HepG2 (cell line): ENCODE measurements around the gene CKB. TPM values are rescaled to one million over a fixed set of nuclear protein-coding genes. Genes with fewer than 3 reads are reported as not detected.

ENCODE experiments used
- FOXK1 ChIP-seq: sonication (generic); formaldehyde crosslinking; IDR thresholded peaks from 2 replicates; pipeline ENCODE4 v1.4.0; 2020; ENCODE audit warnings: low read depth, missing genetic modification reagents, borderline replicate concordance
- IKZF1 ChIP-seq: fragments of 450-650 bp; IDR thresholded peaks from 2 replicates; pipeline ENCODE4 v1.7.1; 2016
- POLR2AphosphoS2 ChIP-seq: IDR thresholded peaks from 2 replicates; pipeline ENCODE4 v1.6.1; 2011; ENCODE audit warnings: low read depth, low read length, improper control_type of control experiment
- SP1 ChIP-seq, 2 experiments: fragments of 450-650 bp in 1 of 2; sonication (generic) in 1 of 2; formaldehyde crosslinking in 1 of 2; IDR thresholded peaks; 2 replicates each; pipeline versions ENCODE4 v1.4.0 to v1.6.1; 2016 to 2020; ENCODE audit warnings: missing genetic modification reagents in 1 of 2
- SP140L ChIP-seq: sonication (generic); formaldehyde crosslinking; IDR thresholded peaks from 2 replicates; pipeline ENCODE4 v1.4.0; 2020; ENCODE audit warnings: missing genetic modification reagents, borderline replicate concordance
- SP4 ChIP-seq: sonication (generic); formaldehyde crosslinking; IDR thresholded peaks from 2 replicates; pipeline ENCODE4 v1.8.1; 2023; ENCODE audit warnings: mild to moderate bottlenecking, missing genetic modification reagents
- SRSF1 ChIP-seq: fragments of 200-400 bp; formaldehyde crosslinking; optimal IDR thresholded peaks from 2 replicates; pipeline ENCODE3; 2017; ENCODE audit warnings: mild to moderate bottlenecking, low read depth, low read length, moderate library complexity
- U2AF2 ChIP-seq: fragments of 200-400 bp; formaldehyde crosslinking; IDR thresholded peaks from 2 replicates; pipeline ENCODE4 v1.6.1; 2017; ENCODE audit warnings: low read depth, mild to moderate bottlenecking, low read length
- ZFP41 ChIP-seq: sonication (generic); formaldehyde crosslinking; IDR thresholded peaks from 2 replicates; pipeline ENCODE4 v1.4.0; 2020; ENCODE audit warnings: mild to moderate bottlenecking, missing genetic modification reagents, borderline replicate concordance
- ZNF367 ChIP-seq: sonication (generic); formaldehyde crosslinking; IDR thresholded peaks from 2 replicates; pipeline ENCODE4 v1.4.0; 2020; ENCODE audit warnings: missing genetic modification reagents, borderline replicate concordance
- ZNF761 ChIP-seq: sonication (generic); formaldehyde crosslinking; conservative IDR thresholded peaks from 2 replicates; pipeline ENCODE4 v1.4.0; 2020; ENCODE audit warnings: mild to moderate bottlenecking, missing genetic modification reagents
- polyA plus RNA-seq, 8 experiments: library from polyadenylated mRNA; depleted of rRNA in 3 of 8; stranded (reverse) in 7 of 8; unstranded in 1 of 8; fragments of >200 nt; fragmentation: Illumina TruSeq in 4 of 8; extraction: Trizol in 4 of 8; gene quantifications; 2 replicates each; pipeline versions ENCODE4 v1.2.1 to v1.2.3, GENCODE V29; 2011 to 2016; ENCODE audit warnings: low read depth in 4 of 8, missing spikeins in 1 of 8, mixed read lengths in 1 of 8; ENCODE audit not compliant: insufficient read depth in 1 of 8
- total RNA-seq, 5 experiments: library from RNA; depleted of rRNA; stranded (reverse); fragments of >200 nt; fragmentation: Illumina TruSeq; extraction: Trizol; gene quantifications; 2 replicates each; pipeline ENCODE4 v1.2.3, GENCODE V29; 2016; ENCODE audit warnings: low read depth in 1 of 5
- TF ChIP-seq, protein P1 (sequence below), 2 experiments: fragments of 450-650 bp in 1 of 2; sonication (generic) in 1 of 2; formaldehyde crosslinking in 1 of 2; IDR thresholded peaks; 2 replicates each; pipeline versions ENCODE4 v1.6.1 to v1.8.0; 2016 to 2022; ENCODE audit warnings: antibody characterized with exemption in 1 of 2, mild to moderate bottlenecking in 1 of 2, missing genetic modification reagents in 1 of 2
- TF ChIP-seq, protein P2 (sequence below): sonication (generic); formaldehyde crosslinking; IDR thresholded peaks from 2 replicates; pipeline ENCODE4 v1.5.0; 2020; ENCODE audit warnings: mild to moderate bottlenecking, missing genetic modification reagents
- TF ChIP-seq, protein P3 (sequence below): sonication (generic); formaldehyde crosslinking; IDR thresholded peaks from 2 replicates; pipeline ENCODE4 v1.4.0; 2020; ENCODE audit warnings: missing genetic modification reagents, borderline replicate concordance

Gene CKB
- total and polyA plus RNA-seq, 2 of the 13 experiments (the other 11 are each of a cell fraction or from before 2014, with no cell fraction given): 82.3 to 217 TPM

DNA sequence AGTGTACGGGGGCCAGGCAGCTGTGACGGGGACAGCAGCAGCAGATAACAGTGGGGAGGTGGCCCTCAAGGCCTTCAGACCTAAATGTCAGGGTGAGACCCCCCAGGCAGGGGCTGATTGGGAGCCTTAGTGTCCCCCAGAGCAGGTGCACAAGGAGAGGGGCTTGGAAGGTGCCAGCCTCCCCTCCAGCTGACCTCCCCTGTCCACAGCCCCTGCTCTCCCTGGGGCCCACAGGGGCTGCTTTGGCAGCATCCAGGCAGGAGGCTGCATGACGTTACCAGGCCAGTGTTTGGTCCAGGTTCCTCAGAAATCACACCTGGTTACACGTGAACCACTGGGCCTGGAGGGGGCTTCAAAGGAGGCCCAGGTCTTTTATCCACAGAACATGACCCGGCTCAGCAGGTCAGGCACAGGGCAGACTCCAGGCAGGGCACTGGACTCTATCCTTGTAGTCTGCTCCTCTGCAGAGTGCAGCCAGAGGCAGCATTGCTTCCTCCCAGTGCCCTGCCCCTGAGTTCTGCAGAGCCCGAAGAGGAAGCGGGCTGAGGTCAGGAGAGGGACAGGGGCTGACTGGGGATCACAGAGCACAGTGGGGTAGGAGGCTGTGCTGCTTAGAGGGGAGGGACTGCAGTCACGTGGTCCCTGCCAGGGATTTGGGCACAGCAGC lies 3.8 kb upstream of the CKB start (continued):
- TF ChIP-seq, protein P1, sequence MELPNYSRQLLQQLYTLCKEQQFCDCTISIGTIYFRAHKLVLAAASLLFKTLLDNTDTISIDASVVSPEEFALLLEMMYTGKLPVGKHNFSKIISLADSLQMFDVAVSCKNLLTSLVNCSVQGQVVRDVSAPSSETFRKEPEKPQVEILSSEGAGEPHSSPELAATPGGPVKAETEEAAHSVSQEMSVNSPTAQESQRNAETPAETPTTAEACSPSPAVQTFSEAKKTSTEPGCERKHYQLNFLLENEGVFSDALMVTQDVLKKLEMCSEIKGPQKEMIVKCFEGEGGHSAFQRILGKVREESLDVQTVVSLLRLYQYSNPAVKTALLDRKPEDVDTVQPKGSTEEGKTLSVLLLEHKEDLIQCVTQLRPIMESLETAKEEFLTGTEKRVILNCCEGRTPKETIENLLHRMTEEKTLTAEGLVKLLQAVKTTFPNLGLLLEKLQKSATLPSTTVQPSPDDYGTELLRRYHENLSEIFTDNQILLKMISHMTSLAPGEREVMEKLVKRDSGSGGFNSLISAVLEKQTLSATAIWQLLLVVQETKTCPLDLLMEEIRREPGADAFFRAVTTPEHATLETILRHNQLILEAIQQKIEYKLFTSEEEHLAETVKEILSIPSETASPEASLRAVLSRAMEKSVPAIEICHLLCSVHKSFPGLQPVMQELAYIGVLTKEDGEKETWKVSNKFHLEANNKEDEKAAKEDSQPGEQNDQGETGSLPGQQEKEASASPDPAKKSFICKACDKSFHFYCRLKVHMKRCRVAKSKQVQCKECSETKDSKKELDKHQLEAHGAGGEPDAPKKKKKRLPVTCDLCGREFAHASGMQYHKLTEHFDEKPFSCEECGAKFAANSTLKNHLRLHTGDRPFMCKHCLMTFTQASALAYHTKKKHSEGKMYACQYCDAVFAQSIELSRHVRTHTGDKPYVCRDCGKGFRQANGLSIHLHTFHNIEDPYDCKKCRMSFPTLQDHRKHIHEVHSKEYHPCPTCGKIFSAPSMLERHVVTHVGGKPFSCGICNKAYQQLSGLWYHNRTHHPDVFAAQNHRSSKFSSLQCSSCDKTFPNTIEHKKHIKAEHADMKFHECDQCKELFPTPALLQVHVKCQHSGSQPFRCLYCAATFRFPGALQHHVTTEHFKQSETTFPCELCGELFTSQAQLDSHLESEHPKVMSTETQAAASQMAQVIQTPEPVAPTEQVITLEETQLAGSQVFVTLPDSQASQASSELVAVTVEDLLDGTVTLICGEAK (IDR thresholded peaks at IDR 0.05): no peak
- TF ChIP-seq, protein P1 (CRISPR knock-in tag; IDR thresholded peaks at IDR 0.05): no peak
- TF ChIP-seq ZNF761 (no peak; the same call in 1 of the 2 replicates), IKZF1 (no peak), ZNF367 (CRISPR knock-in tag) (no peak), SP4 (no peak; the same call in 1 of the 2 replicates), ZFP41 (CRISPR knock-in tag) (no peak), SRSF1 (no peak), POLR2AphosphoS2 (no peak), SP1 (IDR thresholded peaks at IDR 0.05) (no peak), SP1 (CRISPR knock-in tag; IDR thresholded peaks at IDR 0.05) (no peak), FOXK1 (0 out of 2 replicates have a peak, but pooled peaks have one; percentile 15), SP140L (no peak), U2AF2 (no peak)
- TF ChIP-seq, protein P2, sequence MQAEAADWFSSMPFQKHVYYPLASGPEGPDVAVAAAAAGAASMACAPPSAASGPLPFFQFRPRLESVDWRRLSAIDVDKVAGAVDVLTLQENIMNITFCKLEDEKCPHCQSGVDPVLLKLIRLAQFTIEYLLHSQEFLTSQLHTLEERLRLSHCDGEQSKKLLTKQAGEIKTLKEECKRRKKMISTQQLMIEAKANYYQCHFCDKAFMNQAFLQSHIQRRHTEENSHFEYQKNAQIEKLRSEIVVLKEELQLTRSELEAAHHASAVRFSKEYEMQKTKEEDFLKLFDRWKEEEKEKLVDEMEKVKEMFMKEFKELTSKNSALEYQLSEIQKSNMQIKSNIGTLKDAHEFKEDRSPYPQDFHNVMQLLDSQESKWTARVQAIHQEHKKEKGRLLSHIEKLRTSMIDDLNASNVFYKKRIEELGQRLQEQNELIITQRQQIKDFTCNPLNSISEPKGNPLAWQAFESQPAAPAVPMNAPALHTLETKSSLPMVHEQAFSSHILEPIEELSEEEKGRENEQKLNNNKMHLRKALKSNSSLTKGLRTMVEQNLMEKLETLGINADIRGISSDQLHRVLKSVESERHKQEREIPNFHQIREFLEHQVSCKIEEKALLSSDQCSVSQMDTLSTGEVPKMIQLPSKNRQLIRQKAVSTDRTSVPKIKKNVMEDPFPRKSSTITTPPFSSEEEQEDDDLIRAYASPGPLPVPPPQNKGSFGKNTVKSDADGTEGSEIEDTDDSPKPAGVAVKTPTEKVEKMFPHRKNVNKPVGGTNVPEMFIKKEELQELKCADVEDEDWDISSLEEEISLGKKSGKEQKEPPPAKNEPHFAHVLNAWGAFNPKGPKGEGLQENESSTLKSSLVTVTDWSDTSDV (CRISPR knock-in tag): peak; percentile 53; the same call in 1 of the 2 replicates
- TF ChIP-seq, protein P3, sequence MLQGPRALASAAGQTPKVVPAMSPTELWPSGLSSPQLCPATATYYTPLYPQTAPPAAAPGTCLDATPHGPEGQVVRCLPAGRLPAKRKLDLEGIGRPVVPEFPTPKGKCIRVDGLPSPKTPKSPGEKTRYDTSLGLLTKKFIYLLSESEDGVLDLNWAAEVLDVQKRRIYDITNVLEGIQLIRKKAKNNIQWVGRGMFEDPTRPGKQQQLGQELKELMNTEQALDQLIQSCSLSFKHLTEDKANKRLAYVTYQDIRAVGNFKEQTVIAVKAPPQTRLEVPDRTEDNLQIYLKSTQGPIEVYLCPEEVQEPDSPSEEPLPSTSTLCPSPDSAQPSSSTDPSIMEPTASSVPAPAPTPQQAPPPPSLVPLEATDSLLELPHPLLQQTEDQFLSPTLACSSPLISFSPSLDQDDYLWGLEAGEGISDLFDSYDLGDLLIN (CRISPR knock-in tag): no peak
